Right lobe of liver (tissue), 6 donors: ENCODE results near the gene HES3. TPM values are rescaled to one million over a fixed set of nuclear protein-coding genes. Genes with fewer than 3 reads are reported as not detected.
A peak's percentile ranks its signal among the peaks of the same experiment; 100 is the strongest.

Source experiments
- ATAC-seq, 4 donors: fragments of 200-7000 bp; cut with Tn5 transposase; one replicate each; pipeline ENCODE4 v1.9.1; 2020; ENCODE audit warnings: mild to moderate bottlenecking in 4 of 4, moderate library complexity in 4 of 4
- DNase-seq, 3 donors: peaks; one replicate each; pipeline ENCODE4 v3.0.0-alpha.2; 2020
- H3K27ac ChIP-seq, 3 donors: fragments of 200-600 bp; one replicate each; pipeline ENCODE4 v1.8.0; 2022
- H3K27me3 ChIP-seq, 2 donors: fragments of 200-600 bp; one replicate each; pipeline ENCODE4 v1.8.0; 2022
- H3K36me3 ChIP-seq, 4 donors: fragments of 200-600 bp; sonication (generic) in 1 of 4; one replicate each; pipeline versions ENCODE4 v1.5.1 to v1.8.0; 2017 to 2022; ENCODE audit warnings: control low read depth in 1 of 4
- H3K4me1 ChIP-seq, 4 donors: fragments of 200-600 bp; sonication (generic) in 1 of 4; one replicate each; pipeline versions ENCODE4 v1.5.1 to v1.8.0; 2017 to 2022; ENCODE audit warnings: control low read depth in 1 of 4
- H3K4me3 ChIP-seq, 3 donors: fragments of 200-600 bp; one replicate each; pipeline ENCODE4 v1.8.0; 2022
- H3K9me3 ChIP-seq, 4 donors: fragments of 200-600 bp; sonication (generic) in 1 of 4; one replicate each; pipeline versions ENCODE4 v1.5.1 to v1.8.0; 2017 to 2022; ENCODE audit warnings: control low read depth in 1 of 4
- POLR2A ChIP-seq: fragments of 450-650 bp; IDR thresholded peaks from one replicate; pipeline ENCODE4 v1.6.1; 2017; ENCODE audit warnings: antibody characterized with exemption, mild to moderate bottlenecking
- WGBS: methylation state at CpG from one replicate; pipeline ENCODE4 v1.1.6; 2018; ENCODE audit warnings: low coverage, low lambda C conversion rate; ENCODE audit not compliant: insufficient coverage; ENCODE audit errors: missing lambda C conversion rate; 5-methylcytosine and 5-hydroxymethylcytosine counted together
- intact Hi-C, 2 donors: fragments of 100-400 bp; cut with DNase I; formaldehyde crosslinking; loops; one replicate each; pipeline versions ENCODE4 v1.11.2 to v1.14.1; 2022
- total RNA-seq, 6 experiments: library from RNA; depleted of rRNA in 2 of 6; stranded (reverse); fragments of >200 nt in 2 of 6; fragmentation: NEBNext Ultra II Directional in 3 of 6; extraction: Animal tissue kit (Norgen Biotek cat#: 25700) in 3 of 6; gene quantifications; one replicate each; pipeline versions ENCODE4 v1.1.0 to v1.2.4, GENCODE V29; 2016 to 2023
- TF ChIP-seq, protein P1 (sequence below), 4 donors: fragments of 200-600 bp in 3 of 4; fragments of 450-650 bp in 1 of 4; IDR thresholded peaks; one replicate each; pipeline versions ENCODE4 v1.5.1 to v1.8.0; 2016 to 2022; ENCODE audit warnings: antibody characterized with exemption in 4 of 4, mild to moderate bottlenecking in 2 of 4
- donor health status: DM: no; HTN: yes; CAD: no.
- donor health status: DM: no; HTN: no; CAD: no.
- donor health status: DM: no; HTN: no; CAD: no.
- donor health status: DM: no; HTN: yes; CAD: no.
- donor health status: DM: no; HTN: yes; CAD: no.

The HES3 gene
- total RNA-seq, 6 experiments from 2014 or later = not detected

GRCh38 chr1:6272452-6272851, 28.5 kb downstream of the HES3 start:
- 92% methylated on average over 2 of the region's 9 CpGs for WGBS
- no peaks in the 10 kb centered on the region for H3K4me1 ChIP-seq
- H3K9me3 ChIP-seq = no peaks in the 10 kb centered on the region
- H3K4me3 ChIP-seq = no peak overlapping the region
- no peaks in the 10 kb centered on the region for H3K36me3 ChIP-seq
- ATAC-seq (no peak), DNase-seq (no peak)
- TF ChIP-seq, protein P1, sequence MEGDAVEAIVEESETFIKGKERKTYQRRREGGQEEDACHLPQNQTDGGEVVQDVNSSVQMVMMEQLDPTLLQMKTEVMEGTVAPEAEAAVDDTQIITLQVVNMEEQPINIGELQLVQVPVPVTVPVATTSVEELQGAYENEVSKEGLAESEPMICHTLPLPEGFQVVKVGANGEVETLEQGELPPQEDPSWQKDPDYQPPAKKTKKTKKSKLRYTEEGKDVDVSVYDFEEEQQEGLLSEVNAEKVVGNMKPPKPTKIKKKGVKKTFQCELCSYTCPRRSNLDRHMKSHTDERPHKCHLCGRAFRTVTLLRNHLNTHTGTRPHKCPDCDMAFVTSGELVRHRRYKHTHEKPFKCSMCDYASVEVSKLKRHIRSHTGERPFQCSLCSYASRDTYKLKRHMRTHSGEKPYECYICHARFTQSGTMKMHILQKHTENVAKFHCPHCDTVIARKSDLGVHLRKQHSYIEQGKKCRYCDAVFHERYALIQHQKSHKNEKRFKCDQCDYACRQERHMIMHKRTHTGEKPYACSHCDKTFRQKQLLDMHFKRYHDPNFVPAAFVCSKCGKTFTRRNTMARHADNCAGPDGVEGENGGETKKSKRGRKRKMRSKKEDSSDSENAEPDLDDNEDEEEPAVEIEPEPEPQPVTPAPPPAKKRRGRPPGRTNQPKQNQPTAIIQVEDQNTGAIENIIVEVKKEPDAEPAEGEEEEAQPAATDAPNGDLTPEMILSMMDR (IDR thresholded peaks at IDR 0.05) = no peak
- no peak for TF ChIP-seq POLR2A
- intact Hi-C loops = no loop called here
- H3K27me3 ChIP-seq = no peaks in the 10 kb centered on the region
- no peak overlapping the region for H3K27ac ChIP-seq

DNA sequence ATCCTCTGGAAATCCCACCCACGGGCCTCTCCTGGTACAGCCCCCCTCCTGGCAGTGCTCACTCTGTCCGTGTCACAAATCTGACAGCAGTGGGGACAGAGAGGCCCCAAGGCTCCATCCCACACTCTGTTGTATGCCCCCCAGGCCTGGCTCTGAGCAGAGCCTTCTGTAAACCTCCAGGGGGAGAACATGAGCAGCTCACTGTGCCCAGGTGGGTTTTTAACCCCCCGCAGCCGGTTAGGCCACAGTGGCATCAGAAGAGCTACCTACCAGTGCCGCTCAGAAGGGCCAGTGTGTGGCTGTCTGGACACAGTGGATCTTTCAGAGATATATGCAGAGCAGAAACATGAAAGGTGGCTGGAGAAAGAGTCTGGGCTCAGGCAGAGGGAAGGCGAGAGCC, 28.9 kb downstream of the HES3 start:
- TF ChIP-seq POLR2A = no peak
- TF ChIP-seq, protein P1 (IDR thresholded peaks at IDR 0.05) = no peak
- Histone ChIP-seq H3K9me3 (no peaks in the 10 kb centered on the region), H3K4me1 (no peaks in the 10 kb centered on the region), H3K27ac (no peak overlapping the region), H3K4me3 (no peak overlapping the region), H3K27me3 (no peaks in the 10 kb centered on the region), H3K36me3 (no peaks in the 10 kb centered on the region)
- DNase-seq (no peak), ATAC-seq (no peak)
- intact Hi-C loops = no loop called here
- WGBS = 89% methylated on average over 3 of the region's 6 CpGs

- 86% methylated on average over 9 of the region's 19 CpGs for WGBS
- peak in 1 of 4 donors; percentile 22 for ATAC-seq
- DNase-seq = no peak
These were observed 29.5 kb downstream of the HES3 start for GRCh38 chr1:6273380-6273891.

GRCh38 chr1:6274102-6274501, 30.1 kb downstream of the HES3 start:
- TF ChIP-seq, protein P1 (IDR thresholded peaks at IDR 0.05) = no peak
- no peak for TF ChIP-seq POLR2A
- no peaks in the 10 kb centered on the region for H3K9me3 ChIP-seq
- no peaks in the 10 kb centered on the region for H3K4me1 ChIP-seq
- no peaks in the 10 kb centered on the region for H3K27me3 ChIP-seq
- ATAC-seq (no peak), DNase-seq (no peak)
- no CpG with 5 or more reads among the region's 11 CpGs for WGBS
- H3K4me3 ChIP-seq = no peak overlapping the region
- no peaks in the 10 kb centered on the region for H3K36me3 ChIP-seq
- H3K27ac ChIP-seq = no peak overlapping the region
- intact Hi-C loops = no loop called here

More at GRCh38 chr1:6273380-6273891, 29.5 kb downstream of the HES3 start:
- Histone ChIP-seq H3K36me3 (no peaks in the 10 kb centered on the region), H3K9me3 (no peaks in the 10 kb centered on the region), H3K4me1 (no peaks in the 10 kb centered on the region), H3K4me3 (no peak overlapping the region), H3K27me3 (no peaks in the 10 kb centered on the region), H3K27ac (no peak overlapping the region)
- no peak for TF ChIP-seq POLR2A
- TF ChIP-seq, protein P1 (IDR thresholded peaks at IDR 0.05) = no peak
- intact Hi-C loops = no loop called here

- H3K9me3 ChIP-seq = no peaks in the 10 kb centered on the region
- 98% methylated on average over 14 of the region's 16 CpGs for WGBS
- TF ChIP-seq, protein P1 (IDR thresholded peaks at IDR 0.05) = no peak
- no peak for TF ChIP-seq POLR2A
- DNase-seq = no peak
- H3K4me1 ChIP-seq = no peaks in the 10 kb centered on the region
- H3K27me3 ChIP-seq = no peaks in the 10 kb centered on the region
- no peak overlapping the region for H3K4me3 ChIP-seq
- intact Hi-C loops = no loop called here
- no peaks in the 10 kb centered on the region for H3K36me3 ChIP-seq
- no peak overlapping the region for H3K27ac ChIP-seq
- no peak for ATAC-seq
These were observed 30.7 kb downstream of the HES3 start for GRCh38 chr1:6274622-6275139.
